ENCODE data around the gene MSI1. TPM values are rescaled to one million over a fixed set of nuclear protein-coding genes. Genes with fewer than 3 reads are reported as not detected.

MSI1 gene
- polyA plus RNA-seq, 2 of the 4 experiments (the other 2 are of a cell fraction): 0.72 to 1.9 TPM

GRCh38 chr12:120346681-120347080 lies 22.3 kb downstream of the MSI1 start (continued):
- TF ChIP-seq CHD4 (IDR thresholded peaks at IDR 0.05; ENCODE audit: borderline replicate concordance) (no peak), ATOH8 (CRISPR knock-in tag; IDR thresholded peaks at IDR 0.05; ENCODE audit: low read depth) (no peak), HEYL (CRISPR knock-in tag; IDR thresholded peaks at IDR 0.05) (no peak), HDAC2 (IDR thresholded peaks at IDR 0.05) (no peak)

- FAIRE-seq (no peak), ATAC-seq (no peak), DNase-seq (ENCODE audit: low read depth in 1 of 2, low spot score in 1 of 2) (no peak)
- CTCF ChIA-PET: interaction anchor here (1.0 to 1.2 kb wide), 2 partner anchors 16 to 21 kb away, joined by 3 to 4 read pairs; no protein-coding TSS in a partner anchor
- Histone ChIP-seq H3K4me3 (no peak overlapping the region), H3K9me3 (no peaks in the 10 kb centered on the region), H3K4me1 (peaks cover 12% of the 10 kb centered on the region), H3K27ac (no peak overlapping the region), H3K4me2 (no peak overlapping the region)
- POLR2A ChIA-PET: no interaction called here
- TF ChIP-seq CBX2 (IDR thresholded peaks at IDR 0.05; ENCODE audit: borderline replicate concordance, low read depth): no peak
- TF ChIP-seq MAFK (IDR thresholded peaks at IDR 0.05; ENCODE audit: partially characterized antibody): no peak
- no peak for TF ChIP-seq HOXA7 (CRISPR knock-in tag; IDR thresholded peaks at IDR 0.05)
- TF ChIP-seq EHMT2 (IDR thresholded peaks at IDR 0.05; ENCODE audit: low read depth): no peak
- no peak for TF ChIP-seq BHLHE40 (IDR thresholded peaks at IDR 0.05; ENCODE audit: low read depth, low read length)
- TF ChIP-seq MAX (IDR thresholded peaks at IDR 0.05): no peak
- TF ChIP-seq JUNB (IDR thresholded peaks at IDR 0.05): no peak
- TF ChIP-seq TP53 (CRISPR knock-in tag; IDR thresholded peaks at IDR 0.05): no peak
- no peak for TF ChIP-seq KDM5A (IDR thresholded peaks at IDR 0.05)
- no peak for TF ChIP-seq REST (IDR thresholded peaks at IDR 0.05)
- no peak for TF ChIP-seq CEBPB (IDR thresholded peaks at IDR 0.05)
- TF ChIP-seq POLR2AphosphoS2 (conservative IDR thresholded peaks at IDR 0.05; ENCODE audit: low read length): no peak
- TF ChIP-seq POLR2A (IDR thresholded peaks at IDR 0.05; ENCODE audit: low read length): no peak
- TF ChIP-seq ESRRA (IDR thresholded peaks at IDR 0.05; ENCODE audit: borderline replicate concordance, low read length): no peak
- no peak for TF ChIP-seq GATA3 (IDR thresholded peaks at IDR 0.05; ENCODE audit: borderline replicate concordance)
- no peak for TF ChIP-seq RARB (CRISPR knock-in tag; IDR thresholded peaks at IDR 0.05)
- no peak for TF ChIP-seq HES2 (IDR thresholded peaks at IDR 0.05)
- no peak for TF ChIP-seq RNF2 (IDR thresholded peaks at IDR 0.05; ENCODE audit: borderline replicate concordance, low read depth)
- TF ChIP-seq RFX5 (IDR thresholded peaks at IDR 0.05): no peak
- TF ChIP-seq CHD4 (IDR thresholded peaks at IDR 0.05; ENCODE audit: borderline replicate concordance): no peak
- WGBS (ENCODE audit: missing lambda C conversion rate): 57% methylated on average over 10 of the region's 15 CpGs
These were observed 22.9 kb downstream of the MSI1 start for GRCh38 chr12:120346031-120346430.

- DNase-seq (ENCODE audit: low read depth in 1 of 2, low spot score in 1 of 2) (no peak), FAIRE-seq (no peak), ATAC-seq (no peak)
- Histone ChIP-seq H3K4me3 (no peak overlapping the region), H3K27ac (no peak overlapping the region), H3K4me2 (no peak overlapping the region), H3K4me1 (no peaks in the 10 kb centered on the region), H3K9me3 (no peaks in the 10 kb centered on the region)
- POLR2A ChIA-PET: no interaction called here
- CTCF ChIA-PET: interaction anchor here (0.7 to 1.6 kb wide), 2 partner anchors 12 to 87 kb away, joined by 3 read pairs; no protein-coding TSS in a partner anchor
- WGBS (ENCODE audit: missing lambda C conversion rate): 70% methylated on average over 8 of the region's 8 CpGs
- no peak for TF ChIP-seq NFE2L2 (conservative IDR thresholded peaks at IDR 0.05; ENCODE audit: low read length)
- no peak for TF ChIP-seq EHMT2 (IDR thresholded peaks at IDR 0.05; ENCODE audit: low read depth)
- TF ChIP-seq CBX8 (IDR thresholded peaks at IDR 0.05): no peak
- TF ChIP-seq MAZ (IDR thresholded peaks at IDR 0.05; ENCODE audit: borderline replicate concordance, low read depth, low read length): no peak
- no peak for TF ChIP-seq KDM5A (IDR thresholded peaks at IDR 0.05)
- no peak for TF ChIP-seq PBX3 (IDR thresholded peaks at IDR 0.05)
- TF ChIP-seq PHF8 (IDR thresholded peaks at IDR 0.05; ENCODE audit: borderline replicate concordance, low read depth): no peak
- TF ChIP-seq MAFK (IDR thresholded peaks at IDR 0.05; ENCODE audit: partially characterized antibody): no peak
- TF ChIP-seq EHF (CRISPR knock-in tag; IDR thresholded peaks at IDR 0.05): no peak
- TF ChIP-seq RAD21 (conservative IDR thresholded peaks at IDR 0.05 in 1 of 2, IDR thresholded peaks at IDR 0.05 in 1 of 2): no peak
- no peak for TF ChIP-seq MAX (IDR thresholded peaks at IDR 0.05)
These were observed 25.3 kb downstream of the MSI1 start for GRCh38 chr12:120343692-120344091.

Measured in A549 (cell line).